Measurements from ENCODE around the gene ACSL3. TPM values are rescaled to one million over a fixed set of nuclear protein-coding genes. Genes with fewer than 3 reads are reported as not detected.

The ACSL3 gene
- total RNA-seq, 4 donors from 2014 or later = 38.4 to 57.3 (median 53.5) TPM

- H3K27me3 ChIP-seq = no peaks in the 10 kb centered on the region
- DNase-seq (ENCODE audit: low spot score in 2 of 2) = no peak
- TF ChIP-seq EP300 (IDR thresholded peaks at IDR 0.05) (no peak), POLR2A (IDR thresholded peaks at IDR 0.05) (no peak)
- TF ChIP-seq, protein P1, sequence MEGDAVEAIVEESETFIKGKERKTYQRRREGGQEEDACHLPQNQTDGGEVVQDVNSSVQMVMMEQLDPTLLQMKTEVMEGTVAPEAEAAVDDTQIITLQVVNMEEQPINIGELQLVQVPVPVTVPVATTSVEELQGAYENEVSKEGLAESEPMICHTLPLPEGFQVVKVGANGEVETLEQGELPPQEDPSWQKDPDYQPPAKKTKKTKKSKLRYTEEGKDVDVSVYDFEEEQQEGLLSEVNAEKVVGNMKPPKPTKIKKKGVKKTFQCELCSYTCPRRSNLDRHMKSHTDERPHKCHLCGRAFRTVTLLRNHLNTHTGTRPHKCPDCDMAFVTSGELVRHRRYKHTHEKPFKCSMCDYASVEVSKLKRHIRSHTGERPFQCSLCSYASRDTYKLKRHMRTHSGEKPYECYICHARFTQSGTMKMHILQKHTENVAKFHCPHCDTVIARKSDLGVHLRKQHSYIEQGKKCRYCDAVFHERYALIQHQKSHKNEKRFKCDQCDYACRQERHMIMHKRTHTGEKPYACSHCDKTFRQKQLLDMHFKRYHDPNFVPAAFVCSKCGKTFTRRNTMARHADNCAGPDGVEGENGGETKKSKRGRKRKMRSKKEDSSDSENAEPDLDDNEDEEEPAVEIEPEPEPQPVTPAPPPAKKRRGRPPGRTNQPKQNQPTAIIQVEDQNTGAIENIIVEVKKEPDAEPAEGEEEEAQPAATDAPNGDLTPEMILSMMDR (IDR thresholded peaks at IDR 0.05) = no peak
- no peak overlapping the region for H3K4me3 ChIP-seq
- H3K4me1 ChIP-seq = no peaks in the 10 kb centered on the region
- 84% methylated on average over 3 of the region's 3 CpGs for WGBS, 2 donors
- no peaks in the 10 kb centered on the region for H3K9me3 ChIP-seq
- H3K27ac ChIP-seq = no peak overlapping the region
- H3K36me3 ChIP-seq = no peaks in the 10 kb centered on the region
These were observed 8.7 kb upstream of the ACSL3 start for GRCh38 chr2:222851956-222852617.

GRCh38 chr2:222854773-222855700 is 5.8 kb upstream of the ACSL3 start:
- Histone ChIP-seq H3K27me3 (no peaks in the 10 kb centered on the region), H3K4me3 (no peak overlapping the region), H3K36me3 (no peaks in the 10 kb centered on the region), H3K27ac (no peak overlapping the region), H3K4me1 (peaks cover 0 to 9% (median 3%) of the 10 kb centered on the region in 4 donors), H3K9me3 (no peaks in the 10 kb centered on the region)
- no peak for TF ChIP-seq EP300 (IDR thresholded peaks at IDR 0.05)
- TF ChIP-seq, protein P1 (IDR thresholded peaks at IDR 0.05) = no peak
- no peak for TF ChIP-seq POLR2A (IDR thresholded peaks at IDR 0.05)
- DNase-seq (ENCODE audit: low spot score in 2 of 2) = no peak
- WGBS, 2 donors = 96% methylated on average over 11 of the region's 11 CpGs

DNA sequence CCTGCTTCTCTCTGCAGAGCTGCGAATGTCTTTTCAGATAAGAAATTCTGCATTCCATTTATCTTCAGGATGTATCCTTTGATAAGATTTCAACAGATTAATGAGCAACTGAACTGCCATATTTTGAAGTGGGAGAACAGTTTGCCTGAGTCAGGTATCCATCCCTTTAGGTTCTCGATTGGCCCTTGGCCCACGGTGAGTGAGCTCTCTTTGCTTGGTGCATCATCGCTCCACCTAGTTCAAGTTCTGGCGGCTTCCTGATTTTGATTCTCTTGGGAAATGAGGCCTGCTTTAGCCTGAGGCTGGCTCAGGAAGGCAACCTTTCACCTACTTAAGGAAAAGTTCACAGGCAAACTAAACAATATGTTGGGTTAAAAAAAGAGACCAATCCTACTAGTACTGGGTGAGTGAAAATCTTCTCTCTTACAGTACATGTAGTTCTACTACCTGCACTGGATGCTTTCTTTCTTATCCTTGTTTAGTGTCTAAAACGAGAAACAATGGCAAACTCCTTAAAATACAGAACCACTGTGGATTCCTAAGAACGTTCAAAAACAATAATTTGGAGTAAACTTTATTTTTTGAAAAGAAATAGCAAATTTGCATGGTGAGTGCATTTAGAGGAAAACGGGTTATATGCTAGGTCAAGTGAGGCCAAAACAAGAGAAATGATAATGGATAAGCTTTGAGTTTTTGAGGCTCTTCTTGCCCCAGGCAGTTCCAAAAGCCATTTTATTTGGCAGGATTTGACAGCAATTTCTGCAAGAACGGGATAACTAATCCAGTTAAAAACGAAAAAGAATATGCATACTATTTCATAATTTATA is 837 bp upstream of the ACSL3 start:
- DNase-seq (ENCODE audit: low spot score in 2 of 2) = peak in 1 of 2 donors; percentile 50
- TF ChIP-seq EP300 (IDR thresholded peaks at IDR 0.05) (peak in 1 of 2 donors; percentile 46), POLR2A (IDR thresholded peaks at IDR 0.05) (no peak)
- TF ChIP-seq, protein P1 (IDR thresholded peaks at IDR 0.05) = no peak
- WGBS, 2 donors = 25% methylated on average over 10 of the region's 10 CpGs
- Histone ChIP-seq H3K27me3 (no peaks in the 10 kb centered on the region), H3K36me3 (no peaks in the 10 kb centered on the region), H3K4me1 (peaks cover 0 to 45% (median 27%) of the 10 kb centered on the region in 4 donors), H3K4me3 (peak overlapping the region; percentile 79 to 91 (median 84)), H3K27ac (peak overlapping the region; percentile 38 to 94 (median 91)), H3K9me3 (no peaks in the 10 kb centered on the region)

DNA sequence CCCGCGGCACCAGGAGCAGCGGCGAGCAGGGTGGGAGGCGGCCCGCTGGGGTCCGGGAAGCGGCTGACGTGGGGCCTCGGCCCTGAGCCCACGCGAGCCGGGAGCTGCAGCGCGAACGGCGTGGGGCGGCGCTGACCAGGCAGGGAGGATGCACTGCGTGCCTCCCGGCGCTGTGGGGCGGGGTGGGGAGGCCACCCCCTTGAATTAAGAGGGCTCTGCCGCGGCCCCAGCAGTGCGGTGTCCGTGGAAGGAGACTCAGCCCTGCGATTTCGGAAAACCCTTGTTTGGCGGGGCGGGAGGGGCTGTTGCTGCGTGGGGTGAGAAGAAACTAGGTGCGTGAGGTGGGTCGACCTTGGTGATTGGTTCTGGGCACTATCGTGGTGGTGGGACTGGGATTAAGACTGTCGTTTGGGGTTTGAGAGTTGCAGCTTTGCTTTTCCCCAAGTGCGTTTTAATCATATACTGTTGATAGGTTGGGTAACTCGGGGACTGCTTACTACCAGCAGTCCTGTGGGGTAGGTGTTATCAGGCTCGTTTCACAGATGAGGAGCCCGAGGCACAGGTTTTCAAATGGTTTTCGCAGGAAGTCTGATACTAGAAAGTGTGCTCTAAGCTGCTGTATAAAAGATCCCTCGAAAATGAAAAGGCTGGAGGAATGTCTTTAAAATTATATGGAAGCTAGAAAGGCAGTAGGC is 722 bp downstream of the ACSL3 start:
- Histone ChIP-seq H3K27me3 (no peaks in the 10 kb centered on the region), H3K4me3 (peak overlapping the region; percentile 79 to 91 (median 84)), H3K4me1 (peaks cover 0 to 45% (median 29%) of the 10 kb centered on the region in 4 donors), H3K9me3 (no peaks in the 10 kb centered on the region), H3K27ac (peak overlapping the region; percentile 76 to 94 (median 91)), H3K36me3 (no peaks in the 10 kb centered on the region)
- DNase-seq (ENCODE audit: low spot score in 2 of 2) = no peak
- WGBS, 2 donors = 0 to 1% methylated on average over 26 to 28 of the region's 42 CpGs
- TF ChIP-seq POLR2A (IDR thresholded peaks at IDR 0.05) (no peak), EP300 (IDR thresholded peaks at IDR 0.05) (no peak)
- TF ChIP-seq, protein P1 (IDR thresholded peaks at IDR 0.05) = no peak
